Measurements from ENCODE around the gene KCNC3.

KCNC3 gene

DNA sequence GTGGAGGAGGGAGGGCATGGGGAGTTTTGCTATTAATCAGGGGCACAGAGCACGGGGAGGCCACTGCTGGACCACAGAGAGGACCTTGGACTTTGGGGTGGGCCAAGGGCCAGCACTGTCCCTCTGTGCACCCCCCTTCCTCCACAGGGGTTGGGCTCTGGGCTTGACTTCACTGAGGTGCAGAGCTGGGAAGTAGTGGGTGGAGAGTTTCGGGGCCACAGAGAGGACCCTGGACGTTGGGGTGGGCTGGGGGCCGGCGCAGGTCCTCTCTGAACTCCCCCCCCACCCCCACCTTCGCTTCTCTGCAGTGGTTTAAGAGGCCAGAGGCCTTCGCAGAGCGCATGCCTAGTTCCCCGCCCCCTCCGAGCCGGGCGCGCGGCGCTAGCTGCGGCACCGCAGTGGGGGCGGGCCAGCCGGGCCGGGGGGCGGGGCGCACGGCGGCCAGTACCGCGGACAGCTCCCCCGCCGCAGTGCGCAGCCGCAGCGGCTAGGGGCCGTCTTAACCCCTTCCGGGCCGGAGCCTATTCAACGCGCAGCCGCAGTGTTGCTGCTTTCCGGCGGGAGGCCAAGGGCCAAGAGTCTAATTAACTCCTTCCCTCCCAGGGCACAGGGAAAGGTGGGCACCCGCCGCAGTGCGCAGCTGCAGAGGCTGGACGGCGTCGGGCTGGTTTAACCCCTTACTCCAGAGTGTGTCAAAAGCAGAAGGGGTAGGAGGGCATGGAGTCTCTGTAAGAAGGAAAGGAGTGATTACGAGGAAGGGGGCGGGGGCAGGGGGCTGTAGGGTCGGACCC, 3.7 kb downstream of the KCNC3 start:
- H3K27me3 Mint-ChIP-seq (ENCODE audit: low read depth, poor library complexity), result peaks cover 36% of the 10 kb centered on the region
- TF ChIP-seq, protein P1, sequence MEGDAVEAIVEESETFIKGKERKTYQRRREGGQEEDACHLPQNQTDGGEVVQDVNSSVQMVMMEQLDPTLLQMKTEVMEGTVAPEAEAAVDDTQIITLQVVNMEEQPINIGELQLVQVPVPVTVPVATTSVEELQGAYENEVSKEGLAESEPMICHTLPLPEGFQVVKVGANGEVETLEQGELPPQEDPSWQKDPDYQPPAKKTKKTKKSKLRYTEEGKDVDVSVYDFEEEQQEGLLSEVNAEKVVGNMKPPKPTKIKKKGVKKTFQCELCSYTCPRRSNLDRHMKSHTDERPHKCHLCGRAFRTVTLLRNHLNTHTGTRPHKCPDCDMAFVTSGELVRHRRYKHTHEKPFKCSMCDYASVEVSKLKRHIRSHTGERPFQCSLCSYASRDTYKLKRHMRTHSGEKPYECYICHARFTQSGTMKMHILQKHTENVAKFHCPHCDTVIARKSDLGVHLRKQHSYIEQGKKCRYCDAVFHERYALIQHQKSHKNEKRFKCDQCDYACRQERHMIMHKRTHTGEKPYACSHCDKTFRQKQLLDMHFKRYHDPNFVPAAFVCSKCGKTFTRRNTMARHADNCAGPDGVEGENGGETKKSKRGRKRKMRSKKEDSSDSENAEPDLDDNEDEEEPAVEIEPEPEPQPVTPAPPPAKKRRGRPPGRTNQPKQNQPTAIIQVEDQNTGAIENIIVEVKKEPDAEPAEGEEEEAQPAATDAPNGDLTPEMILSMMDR (IDR thresholded peaks at IDR 0.05), result no peak
- H3K4me3 Mint-ChIP-seq, result peak overlapping the region; percentile 66
- peaks cover 43% of the 10 kb centered on the region for H3K4me1 Mint-ChIP-seq
- DNase-seq, result peak; percentile 94
- H3K27ac Mint-ChIP-seq, result no peak overlapping the region
- H3K9me3 Mint-ChIP-seq, result peaks cover 12% of the 10 kb centered on the region
- peaks cover 5% of the 10 kb centered on the region for H3K36me3 Mint-ChIP-seq (ENCODE audit: low read depth)

DNA sequence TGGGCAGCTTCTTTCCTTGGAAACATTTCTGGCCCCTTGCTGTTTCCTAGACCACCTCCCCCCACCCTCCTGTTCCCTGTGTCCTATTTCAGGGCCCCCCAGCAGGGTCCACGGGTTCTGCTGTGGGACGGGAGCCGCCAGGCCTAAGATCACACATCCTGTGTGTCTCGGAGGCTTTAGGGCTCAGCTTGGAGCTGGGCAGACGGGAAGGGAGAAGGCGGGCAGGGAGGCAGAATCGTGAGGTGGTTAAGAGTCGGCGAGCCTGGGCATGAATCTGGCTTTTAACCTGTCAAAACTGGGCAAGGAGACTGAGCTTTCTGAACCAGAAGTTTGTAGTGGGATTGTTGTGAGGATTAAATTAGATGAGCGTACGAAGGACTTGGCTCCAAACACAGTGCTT, 4.8 kb downstream of the KCNC3 start:
- Mint-ChIP-seq H3K4me1 (peaks cover 37% of the 10 kb centered on the region), H3K27ac (no peak overlapping the region), H3K4me3 (peak overlapping the region; percentile 6), H3K27me3 (ENCODE audit: low read depth, poor library complexity) (peaks cover 36% of the 10 kb centered on the region), H3K9me3 (peaks cover 12% of the 10 kb centered on the region), H3K36me3 (ENCODE audit: low read depth) (peaks cover 5% of the 10 kb centered on the region)
- DNase-seq, result no peak
- TF ChIP-seq, protein P1 (IDR thresholded peaks at IDR 0.05), result no peak

GRCh38 chr19:50323782-50324133, 5.4 kb downstream of the KCNC3 start:
- Mint-ChIP-seq H3K4me1 (peaks cover 40% of the 10 kb centered on the region), H3K9me3 (peaks cover 12% of the 10 kb centered on the region), H3K27ac (no peak overlapping the region), H3K4me3 (no peak overlapping the region), H3K36me3 (ENCODE audit: low read depth) (peaks cover 5% of the 10 kb centered on the region), H3K27me3 (ENCODE audit: low read depth, poor library complexity) (peaks cover 32% of the 10 kb centered on the region)
- no peak for DNase-seq
- TF ChIP-seq, protein P1 (IDR thresholded peaks at IDR 0.05), result no peak

- Mint-ChIP-seq H3K4me1 (peaks cover 40% of the 10 kb centered on the region), H3K4me3 (no peak overlapping the region), H3K27me3 (ENCODE audit: low read depth, poor library complexity) (peaks cover 29% of the 10 kb centered on the region), H3K27ac (no peak overlapping the region), H3K36me3 (ENCODE audit: low read depth) (peaks cover 5% of the 10 kb centered on the region), H3K9me3 (peaks cover 12% of the 10 kb centered on the region)
- DNase-seq, result no peak
- TF ChIP-seq, protein P1 (IDR thresholded peaks at IDR 0.05), result no peak
These were observed 6.0 kb downstream of the KCNC3 start for GRCh38 chr19:50322931-50323781.

- DNase-seq, result no peak
- TF ChIP-seq, protein P1 (IDR thresholded peaks at IDR 0.05), result no peak
- H3K4me3 Mint-ChIP-seq, result no peak overlapping the region
- H3K27ac Mint-ChIP-seq, result no peak overlapping the region
- peaks cover 34% of the 10 kb centered on the region for H3K4me1 Mint-ChIP-seq
- H3K27me3 Mint-ChIP-seq (ENCODE audit: low read depth, poor library complexity), result peaks cover 24% of the 10 kb centered on the region
- H3K36me3 Mint-ChIP-seq (ENCODE audit: low read depth), result peaks cover 2% of the 10 kb centered on the region
- H3K9me3 Mint-ChIP-seq, result peaks cover 7% of the 10 kb centered on the region
These were observed 6.9 kb downstream of the KCNC3 start for GRCh38 chr19:50322234-50322633.
